Activated B cell treated with CpG ODN at 0.5 μM for 24 hours (primary cell): ENCODE data around the gene C9orf85. TPM values are rescaled to one million over a fixed set of nuclear protein-coding genes. Genes with fewer than 3 reads are reported as not detected.
"Not testable (repeated sequence)": the region's sequence is repeated elsewhere in the genome, so short reads cannot be mapped to it uniquely, and the experiment has no call there.

Experiments
- ATAC-seq: fragments of 200-7000 bp; cut with Tn5 transposase; one replicate; pipeline ENCODE4 v1.10.0; 2021; ENCODE audit warnings: low read depth, mild to moderate bottlenecking, moderate library complexity
- CTCF ChIA-PET: fragments of 350-600 bp; sonication (Branson Sonifier 250); formaldehyde crosslinking; loops from one replicate; lab custom pipeline; 2021; ENCODE audit warnings: antibody characterized with exemption; lab: Charles Lee
- POLR2A ChIA-PET: fragments of 350-600 bp; sonication (Branson Sonifier 250); formaldehyde crosslinking; loops from one replicate; lab custom pipeline; 2021; ENCODE audit warnings: antibody characterized with exemption; lab: Charles Lee
- DNase-seq: peaks from one replicate; pipeline ENCODE4 v3.0.0; 2022
- H3K27ac Mint-ChIP-seq: one replicate; pipeline ENCODE4 v1.8.0; 2020; ENCODE audit warnings: mixed read lengths
- H3K27me3 Mint-ChIP-seq: one replicate; pipeline ENCODE4 v1.8.0; 2021; ENCODE audit warnings: mixed read lengths
- H3K36me3 Mint-ChIP-seq: one replicate; pipeline ENCODE4 v1.8.0; 2021; ENCODE audit warnings: low read depth, mixed read lengths
- H3K4me1 Mint-ChIP-seq: one replicate; pipeline ENCODE4 v1.8.0; 2021; ENCODE audit warnings: mixed read lengths
- H3K4me3 Mint-ChIP-seq: one replicate; pipeline ENCODE4 v1.8.0; 2020; ENCODE audit warnings: mild to moderate bottlenecking, mixed read lengths
- H3K9me3 Mint-ChIP-seq: one replicate; pipeline ENCODE4 v1.8.0; 2020; ENCODE audit warnings: mixed read lengths
- CTCF ChIP-seq: fragments of 200-600 bp; IDR thresholded peaks from one replicate; pipeline ENCODE4 v1.8.0; 2022; ENCODE audit warnings: antibody characterized with exemption, mild to moderate bottlenecking
- intact Hi-C: fragments of 100-400 bp; cut with micrococcal nuclease; formaldehyde crosslinking; loops from one replicate; pipeline ENCODE4 v1.15.1; 2024
- total RNA-seq: library from RNA; stranded (reverse); gene quantifications from 2 replicates; pipeline ENCODE4 v1.2.3, GENCODE V29; 2022

The C9orf85 gene
- total RNA-seq, 1 donor from 2014 or later = 9.5 TPM

- intact Hi-C loops = no loop called here
- DNase-seq = no peak
These were observed 25.7 kb downstream of the C9orf85 start for GRCh38 chr9:71937070-71937625.

GRCh38 chr9:71937898-71938297, 26.5 kb downstream of the C9orf85 start:
- intact Hi-C loops = no loop called here
- H3K9me3 Mint-ChIP-seq = peaks cover 2% of the 10 kb centered on the region
- no peak overlapping the region for H3K27ac Mint-ChIP-seq
- no peak for DNase-seq
- ChIA-PET POLR2A (no interaction called here), CTCF (no interaction called here)
- H3K4me1 Mint-ChIP-seq = peaks cover 23% of the 10 kb centered on the region
- no peak for TF ChIP-seq CTCF
- H3K36me3 Mint-ChIP-seq = peaks cover under 1% of the 10 kb centered on the region
- no peak for ATAC-seq
- no peaks in the 10 kb centered on the region for H3K27me3 Mint-ChIP-seq
- no peak overlapping the region for H3K4me3 Mint-ChIP-seq

More at GRCh38 chr9:71937070-71937625, 25.7 kb downstream of the C9orf85 start:
- no peak for TF ChIP-seq CTCF
- Mint-ChIP-seq H3K9me3 (peaks cover 3% of the 10 kb centered on the region), H3K36me3 (peaks cover 4% of the 10 kb centered on the region), H3K4me3 (no peak overlapping the region), H3K27me3 (no peaks in the 10 kb centered on the region), H3K4me1 (peaks cover 24% of the 10 kb centered on the region), H3K27ac (no peak overlapping the region)
- ChIA-PET POLR2A (no interaction called here), CTCF (no interaction called here)
- no peak for ATAC-seq

- DNase-seq = no peak
- intact Hi-C loops = no loop called here
- H3K9me3 Mint-ChIP-seq = no peaks in the 10 kb centered on the region
- ChIA-PET POLR2A (no interaction called here), CTCF (no interaction called here)
- H3K4me1 Mint-ChIP-seq = peaks cover 10% of the 10 kb centered on the region
- H3K27me3 Mint-ChIP-seq = no peaks in the 10 kb centered on the region
- no peak for TF ChIP-seq CTCF
- H3K36me3 Mint-ChIP-seq = peaks cover 4% of the 10 kb centered on the region
- no peak overlapping the region for H3K27ac Mint-ChIP-seq
- no peak overlapping the region for H3K4me3 Mint-ChIP-seq
- ATAC-seq = no peak
These were observed 29.7 kb downstream of the C9orf85 start for GRCh38 chr9:71941060-71941568.

GRCh38 chr9:71941998-71942567, 30.6 kb downstream of the C9orf85 start:
- TF ChIP-seq CTCF = no peak
- H3K27ac Mint-ChIP-seq = no peak overlapping the region
- no peaks in the 10 kb centered on the region for H3K9me3 Mint-ChIP-seq
- POLR2A ChIA-PET = no interaction called here
- H3K36me3 Mint-ChIP-seq = peaks cover 7% of the 10 kb centered on the region
- no peak overlapping the region for H3K4me3 Mint-ChIP-seq
- peaks cover 6% of the 10 kb centered on the region for H3K4me1 Mint-ChIP-seq
- CTCF ChIA-PET = no interaction called here
- DNase-seq (no peak), ATAC-seq (no peak)
- H3K27me3 Mint-ChIP-seq = no peaks in the 10 kb centered on the region
- intact Hi-C loops = no loop called here

GRCh38 chr9:71944754-71945375, 33.4 kb downstream of the C9orf85 start:
- ChIA-PET CTCF (no interaction called here), POLR2A (no interaction called here)
- DNase-seq (no peak), ATAC-seq (no peak)
- intact Hi-C loops = no loop called here
- Mint-ChIP-seq H3K4me1 (no peaks in the 10 kb centered on the region), H3K27me3 (no peaks in the 10 kb centered on the region), H3K36me3 (peaks cover 24% of the 10 kb centered on the region), H3K27ac (no peak overlapping the region), H3K9me3 (no peaks in the 10 kb centered on the region), H3K4me3 (no peak overlapping the region)
- TF ChIP-seq CTCF = no peak

GRCh38 chr9:71954652-71955051, 43.2 kb downstream of the C9orf85 start:
- H3K27ac Mint-ChIP-seq, intact Hi-C loops: not testable (repeated sequence)

More at GRCh38 chr9:71954652-71955051, 43.2 kb downstream of the C9orf85 start:
- H3K36me3 Mint-ChIP-seq = peaks cover 41% of the 10 kb centered on the region
- H3K27me3 Mint-ChIP-seq, CTCF ChIA-PET, H3K9me3 Mint-ChIP-seq, DNase-seq, H3K4me3 Mint-ChIP-seq, H3K4me1 Mint-ChIP-seq, ATAC-seq, POLR2A ChIA-PET: not testable (repeated sequence)
